PC-9 (cell line): ENCODE results near the gene GPR34. TPM values are rescaled to one million over a fixed set of nuclear protein-coding genes. Genes with fewer than 3 reads are reported as not detected.

ENCODE experiments used
- BruUV-seq: library from RNA; stranded (reverse); fragments of 400-500 nt; replicated peaks from 2 replicates; lab custom pipeline; 2021; lab: Mats Ljungman, UMichigan
- CTCF ChIA-PET: fragments of 300-600 bp; sonication (Branson Sonifier 250); formaldehyde crosslinking; loops from one replicate; lab custom pipeline; 2022; ENCODE audit warnings: antibody characterized with exemption; lab: Charles Lee
- POLR2A ChIA-PET: fragments of 300-600 bp; sonication (Branson Sonifier 250); formaldehyde crosslinking; loops from one replicate; lab custom pipeline; 2022; ENCODE audit warnings: antibody characterized with exemption; ENCODE audit not compliant: unreplicated experiment; lab: Charles Lee
- DNase-seq, 2 experiments: peaks; one replicate each; pipeline versions ENCODE4 v3.0.0 to v3.0.0-alpha.2; 2015 to 2022; ENCODE audit warnings: mixed read lengths in 1 of 2
- H2AFZ ChIP-seq: fragments of 200-600 bp; sonication (generic); 2 replicates; pipeline ENCODE4 v1.8.1; 2017; ENCODE audit warnings: antibody characterized with exemption
- H3F3A ChIP-seq: fragments of 200-600 bp; sonication (generic); 2 replicates; pipeline ENCODE4 v1.8.1; 2017; ENCODE audit warnings: antibody characterized with exemption, mild to moderate bottlenecking, low read depth; ENCODE audit not compliant: insufficient read depth
- H3K27ac ChIP-seq: fragments of 200-600 bp; sonication (generic); 2 replicates; pipeline ENCODE4 v1.6.1; 2016; ENCODE audit warnings: mixed run types
- H3K27me3 ChIP-seq: fragments of 200-600 bp; sonication (generic); 2 replicates; pipeline ENCODE4 v1.6.1; 2016; ENCODE audit warnings: low read depth, mixed run types; ENCODE audit not compliant: insufficient read depth
- H3K36me3 ChIP-seq: fragments of 200-600 bp; sonication (generic); 2 replicates; pipeline ENCODE4 v1.6.1; 2016; ENCODE audit warnings: low read depth, mixed run types
- H3K4me1 ChIP-seq: fragments of 200-600 bp; sonication (generic); replicated peaks from 2 replicates; pipeline ENCODE4 v1.6.1; 2016; ENCODE audit warnings: mixed run types; ENCODE audit not compliant: insufficient read depth
- H3K4me2 ChIP-seq: fragments of 200-600 bp; sonication (generic); 2 replicates; pipeline ENCODE4 v1.6.1; 2017; ENCODE audit warnings: mixed run types
- H3K4me3 ChIP-seq: fragments of 200-600 bp; sonication (generic); 2 replicates; pipeline ENCODE4 v1.6.1; 2016; ENCODE audit warnings: mixed run types
- H3K79me2 ChIP-seq: fragments of 200-600 bp; sonication (generic); 2 replicates; pipeline ENCODE4 v1.6.1; 2017; ENCODE audit warnings: low read depth, mixed run types
- H3K9me2 ChIP-seq: fragments of 200-600 bp; sonication (generic); 2 replicates; pipeline ENCODE4 v1.8.1; 2017; ENCODE audit warnings: mild to moderate bottlenecking; ENCODE audit not compliant: insufficient read depth
- H3K9me3 ChIP-seq: fragments of 200-600 bp; sonication (generic); 2 replicates; pipeline ENCODE4 v1.8.1; 2016; ENCODE audit warnings: low read depth; ENCODE audit not compliant: insufficient read depth
- H4K20me1 ChIP-seq: fragments of 200-600 bp; sonication (generic); 2 replicates; pipeline ENCODE4 v1.8.1; 2017; ENCODE audit not compliant: insufficient read depth
- CTCF ChIP-seq: fragments of 200-600 bp; sonication (generic); conservative IDR thresholded peaks from 2 replicates; pipeline ENCODE4 v1.6.1; 2017; ENCODE audit warnings: mixed run types, antibody characterized with exemption, mild to moderate bottlenecking, moderate library complexity
- EZH2 ChIP-seq: fragments of 200-600 bp; sonication (generic); IDR thresholded peaks from 2 replicates; pipeline ENCODE4 v1.8.0; 2017; ENCODE audit warnings: antibody characterized with exemption, low read depth
- intact Hi-C: fragments of 100-400 bp; cut with micrococcal nuclease; formaldehyde crosslinking; loops from one replicate; pipeline ENCODE4 v1.10.0; 2022; ENCODE audit not compliant: unreplicated experiment
- total RNA-seq: library from RNA; stranded (reverse); gene quantifications from 2 replicates; pipeline ENCODE4 v1.2.3, GENCODE V29; 2021

The GPR34 gene
- total RNA-seq, 1 experiment from 2014 or later, result not detected

GRCh38 chrX:41722816-41723618 lies 34.2 kb downstream of the GPR34 start:
- Histone ChIP-seq H3K9me2 (no peaks in the 10 kb centered on the region), H3K79me2 (no peaks in the 10 kb centered on the region), H3K4me1 (no peaks in the 10 kb centered on the region), H3K27me3 (no peaks in the 10 kb centered on the region), H3K4me3 (no peak overlapping the region), H3K27ac (no peak overlapping the region), H3K4me2 (no peak overlapping the region), H3F3A (no peaks in the 10 kb centered on the region), H3K36me3 (no peaks in the 10 kb centered on the region), H2AFZ (no peak overlapping the region), H3K9me3 (no peaks in the 10 kb centered on the region), H4K20me1 (no peaks in the 10 kb centered on the region)
- ChIA-PET CTCF (no interaction called here), POLR2A (no interaction called here)
- intact Hi-C loops, result no loop called here
- TF ChIP-seq CTCF (no peak), EZH2 (no peak)
- no TSS peak for BruUV-seq
- no peak for DNase-seq

GRCh38 chrX:41723826-41724225 lies 35.1 kb downstream of the GPR34 start, which contains the start of gene GPR82:
Gene GPR82, plus strand, starts transcription at chrX:41724181. Its CDS starts 2,846 bp downstream, at chrX:41727027.
- H3K4me1 ChIP-seq, result no peaks in the 10 kb centered on the region
- H3F3A ChIP-seq, result no peaks in the 10 kb centered on the region
- POLR2A ChIA-PET, result no interaction called here
- no peaks in the 10 kb centered on the region for H3K27me3 ChIP-seq
- no peak within 1 kb of the TSS for H3K4me2 ChIP-seq
- DNase-seq, result no peak
- no peak within 1 kb of the TSS for H3K27ac ChIP-seq
- no peak within 1 kb of the TSS for H3K4me3 ChIP-seq
- TF ChIP-seq EZH2, result no peak
- no peak for TF ChIP-seq CTCF
- no peaks in the 10 kb centered on the region for H3K9me2 ChIP-seq
- intact Hi-C loops, result no loop called here
- no peaks in the 10 kb centered on the region for H3K36me3 ChIP-seq
- CTCF ChIA-PET, result no interaction called here
- H3K9me3 ChIP-seq, result no peaks in the 10 kb centered on the region
- H4K20me1 ChIP-seq, result no peaks in the 10 kb centered on the region
- no peak within 1 kb of the TSS for H2AFZ ChIP-seq
- no peaks in the 10 kb centered on the region for H3K79me2 ChIP-seq
- BruUV-seq, result no TSS peak

GRCh38 chrX:41728125-41728524 lies 39.4 kb downstream of the GPR34 start:
- no peaks in the 10 kb centered on the region for H3K27me3 ChIP-seq
- H2AFZ ChIP-seq, result no peak overlapping the region
- no peaks in the 10 kb centered on the region for H3K36me3 ChIP-seq
- POLR2A ChIA-PET, result no interaction called here
- H3K4me1 ChIP-seq, result no peaks in the 10 kb centered on the region
- H3F3A ChIP-seq, result no peaks in the 10 kb centered on the region
- H3K4me3 ChIP-seq, result no peak overlapping the region
- BruUV-seq, result no TSS peak
- no peak overlapping the region for H3K27ac ChIP-seq
- no peaks in the 10 kb centered on the region for H4K20me1 ChIP-seq
- CTCF ChIA-PET, result no interaction called here
- intact Hi-C loops, result loop anchor here (5.0 kb wide), 1 partner anchor 271 kb away; no protein-coding TSS in a partner anchor
- H3K4me2 ChIP-seq, result no peak overlapping the region
- TF ChIP-seq CTCF, result no peak
- no peak for TF ChIP-seq EZH2
- no peak for DNase-seq
- H3K9me2 ChIP-seq, result no peaks in the 10 kb centered on the region
- H3K9me3 ChIP-seq, result no peaks in the 10 kb centered on the region
- no peaks in the 10 kb centered on the region for H3K79me2 ChIP-seq
